Erythroblast (primary cell): ENCODE measurements around the gene GNAL.
A peak's percentile ranks its signal among the peaks of the same experiment; 100 is the strongest.
"Not testable (repeated sequence)": the region's sequence is repeated elsewhere in the genome, so short reads cannot be mapped to it uniquely, and the experiment has no call there.

Source experiments
- DNase-seq, 2 experiments: peaks; one replicate each; lab custom pipeline; 2025; lab: John Stamatoyannopoulos, UW
- GATA1 ChIP-seq: IDR thresholded peaks from 2 replicates; pipeline ENCODE4 v1.6.1; 2011; ENCODE audit warnings: low read depth, mild to moderate bottlenecking, control low read depth, low read length, moderate library complexity
- POLR2A ChIP-seq: IDR thresholded peaks from 2 replicates; pipeline ENCODE4 v1.6.1; 2011; ENCODE audit warnings: mild to moderate bottlenecking, low read length

Gene GNAL

GRCh38 chr18:11688972-11689668 is at the start of gene GNAL:
TSS of gene GNAL (plus strand) at chr18:11689264. CDS start at chr18:11689564, 300 bp downstream.
- DNase-seq, result peak; percentile 87 to 88
- TF ChIP-seq POLR2A (no peak), GATA1 (no peak)

- not testable (repeated sequence) for DNase-seq
These were observed 41.8 kb upstream of the GNAL start for GRCh38 chr18:11647310-11647709.

- not testable (repeated sequence) for DNase-seq
These were observed 41.3 kb upstream of the GNAL start for GRCh38 chr18:11647804-11648203.

- DNase-seq, result no peak
- TF ChIP-seq GATA1 (no peak), POLR2A (no peak)
These were observed 39.2 kb upstream of the GNAL start for GRCh38 chr18:11649839-11650238.

- TF ChIP-seq GATA1, result no peak
- TF ChIP-seq POLR2A, result no peak
- no peak for DNase-seq
These were observed 37.2 kb upstream of the GNAL start for GRCh38 chr18:11651899-11652298.

- TF ChIP-seq POLR2A (no peak), GATA1 (no peak)
- no peak for DNase-seq
These were observed 35.5 kb upstream of the GNAL start for GRCh38 chr18:11653521-11653920.

GRCh38 chr18:11654736-11655605 is 34.1 kb upstream of the GNAL start:
- peak; percentile 40 to 70 for DNase-seq
- TF ChIP-seq GATA1 (no peak), POLR2A (no peak)

GRCh38 chr18:11655606-11655932 is 33.5 kb upstream of the GNAL start:
- TF ChIP-seq POLR2A (no peak), GATA1 (no peak)
- no peak for DNase-seq

GRCh38 chr18:11657152-11657551 is 31.9 kb upstream of the GNAL start:
- TF ChIP-seq GATA1 (no peak), POLR2A (no peak)
- no peak for DNase-seq

GRCh38 chr18:11657554-11657953 is 31.5 kb upstream of the GNAL start:
- TF ChIP-seq GATA1 (no peak), POLR2A (no peak)
- no peak for DNase-seq

- no peak for DNase-seq
- TF ChIP-seq POLR2A, result no peak
- no peak for TF ChIP-seq GATA1
These were observed 31.0 kb upstream of the GNAL start for GRCh38 chr18:11658019-11658418.

GRCh38 chr18:11658989-11659388 is 30.1 kb upstream of the GNAL start:
- DNase-seq, result no peak
- TF ChIP-seq GATA1, result no peak
- no peak for TF ChIP-seq POLR2A

GRCh38 chr18:11660691-11661090 is 28.4 kb upstream of the GNAL start:
- DNase-seq, result no peak
- TF ChIP-seq GATA1 (no peak), POLR2A (no peak)

- TF ChIP-seq GATA1 (no peak), POLR2A (no peak)
- DNase-seq, result no peak
These were observed 27.6 kb upstream of the GNAL start for GRCh38 chr18:11661430-11661829.
